HepG2 (cell line): ENCODE measurements around the gene BOD1L1. TPM values are rescaled to one million over a fixed set of nuclear protein-coding genes. Genes with fewer than 3 reads are reported as not detected.

ENCODE experiments used
- ATAC-seq: fragments of 200-7000 bp; cut with Tn5 transposase; 3 replicates; pipeline ENCODE4 v1.9.1; 2020; ENCODE audit warnings: mild to moderate bottlenecking, moderate library complexity
- BruUV-seq: library from RNA; stranded (reverse); fragments of 400-500 nt; replicated peaks from 2 replicates; lab custom pipeline; 2021; lab: Mats Ljungman, UMichigan
- CTCF ChIA-PET: fragments of 300-600 bp; formaldehyde crosslinking; extraction: SDS; loops from one replicate; lab custom pipeline; 2021; ENCODE audit warnings: low total read pairs, inconsistent platforms, low intra/inter-chr PET ratio; lab: Yijun Ruan, JAX
- POLR2A ChIA-PET: fragments of 350-600 bp; sonication (Branson Sonifier 250); formaldehyde crosslinking; loops from one replicate; lab custom pipeline; 2020; ENCODE audit warnings: antibody characterized with exemption, inconsistent platforms; lab: Yijun Ruan, JAX
- DNase-seq: peaks from one replicate; pipeline ENCODE4 v3.0.0-alpha.2; 2015; ENCODE audit warnings: low spot score
- FAIRE-seq: peaks from 3 replicates; lab custom pipeline; 2011; peaks lifted over from hg19 to GRCh38; lab: Jason Lieb, UNC
- H2AFZ ChIP-seq: one replicate; pipeline ENCODE4 v1.6.1; 2011; ENCODE audit warnings: low read length, inconsistent platforms
- H3K27ac ChIP-seq: fragments of 300-600 bp; 3 replicates; pipeline ENCODE4 v1.8.0; 2011; ENCODE audit warnings: mixed run types, mild to moderate bottlenecking, mixed read lengths, low read length, inconsistent platforms; ENCODE audit not compliant: insufficient read depth; ENCODE audit errors: extremely low read length
- H3K27me3 ChIP-seq, 2 experiments: fragments of 200-600 bp in 1 of 2; 2 replicates in 1 of 2; 3 replicates in 1 of 2; pipeline versions ENCODE4 v1.6.0 to v1.8.0; 2011; ENCODE audit warnings: low read length in 2 of 2, mild to moderate bottlenecking in 2 of 2, moderate library complexity in 2 of 2, inconsistent platforms in 1 of 2; ENCODE audit not compliant: insufficient read depth in 2 of 2, control insufficient read depth in 1 of 2
- H3K36me3 ChIP-seq, 2 experiments: fragments of 200-600 bp in 1 of 2; replicated peaks in 1 of 2; 2 replicates in 1 of 2; 3 replicates in 1 of 2; pipeline versions ENCODE4 v1.5.1 to v1.8.0; 2011; ENCODE audit warnings: low read length in 2 of 2, inconsistent platforms in 1 of 2; ENCODE audit not compliant: insufficient read depth in 2 of 2, control insufficient read depth in 1 of 2
- H3K4me1 ChIP-seq: 2 replicates; pipeline ENCODE4 v1.5.1; 2012; ENCODE audit warnings: low read length, inconsistent platforms; ENCODE audit not compliant: insufficient read depth
- H3K4me2 ChIP-seq: 2 replicates; pipeline ENCODE4 v1.6.0; 2011; ENCODE audit warnings: low read depth, low read length, inconsistent platforms
- H3K4me3 ChIP-seq, 3 experiments: fragments of 200-600 bp in 1 of 3; sonication (generic), shearing (Covaris generic) in 1 of 3; replicated peaks in 1 of 3; 2 replicates each; pipeline ENCODE4 v1.5.1; 2011 to 2016; ENCODE audit warnings: low read length in 3 of 3, inconsistent platforms in 2 of 3, low read depth in 2 of 3, mild to moderate bottlenecking in 2 of 3, control low read depth in 1 of 3, mixed read lengths in 1 of 3; ENCODE audit not compliant: insufficient read depth in 1 of 3
- H3K79me2 ChIP-seq: one replicate; pipeline ENCODE4 v1.6.1; 2011; ENCODE audit warnings: low read length, inconsistent platforms; ENCODE audit not compliant: insufficient read depth
- H3K9ac ChIP-seq: 2 replicates; pipeline ENCODE4 v1.6.0; 2011; ENCODE audit warnings: mild to moderate bottlenecking, low read depth, low read length, inconsistent platforms; ENCODE audit not compliant: insufficient read depth
- H3K9me3 ChIP-seq: 2 replicates; pipeline ENCODE4 v1.5.1; 2012; ENCODE audit warnings: mild to moderate bottlenecking, low read length
- H4K20me1 ChIP-seq: 2 replicates; pipeline ENCODE4 v1.6.0; 2011; ENCODE audit warnings: inconsistent platforms, mild to moderate bottlenecking, low read length, moderate library complexity; ENCODE audit not compliant: insufficient read depth
- KLF15 ChIP-seq: sonication (generic); formaldehyde crosslinking; IDR thresholded peaks from 2 replicates; pipeline ENCODE4 v1.8.1; 2023; ENCODE audit warnings: borderline replicate concordance, mild to moderate bottlenecking, inconsistent platforms, missing genetic modification reagents, mixed read lengths
- MAFF ChIP-seq: IDR thresholded peaks from 2 replicates; pipeline ENCODE4 v1.6.1; 2011; ENCODE audit warnings: low read depth, low read length, improper control_type of control experiment
- MAFK ChIP-seq, 2 experiments: IDR thresholded peaks in 1 of 2; conservative IDR thresholded peaks in 1 of 2; 2 replicates each; pipeline ENCODE4 v1.6.1; 2011; ENCODE audit warnings: improper control_type of control experiment in 2 of 2, low read length in 2 of 2
- MED1 ChIP-seq: sonication (generic); formaldehyde crosslinking; IDR thresholded peaks from 2 replicates; pipeline ENCODE4 v1.4.0; 2020; ENCODE audit warnings: missing genetic modification reagents
- POLR2AphosphoS5 ChIP-seq: IDR thresholded peaks from 2 replicates; pipeline ENCODE4 v1.6.1; 2012; ENCODE audit warnings: low read depth, low read length
- SRSF9 ChIP-seq: fragments of 200-400 bp; formaldehyde crosslinking; IDR thresholded peaks from 2 replicates; pipeline ENCODE4 v1.6.1; 2018; ENCODE audit warnings: borderline replicate concordance, mild to moderate bottlenecking, low read depth, low read length; ENCODE audit not compliant: insufficient read depth, poor library complexity, severe bottlenecking
- WGBS: methylation state at CpG from one replicate; pipeline ENCODE4 v1.1.6; 2017; ENCODE audit warnings: low lambda C conversion rate; 5-methylcytosine and 5-hydroxymethylcytosine counted together
- in situ Hi-C: cut with HindIII; loops from 2 replicates; pipeline ENCODE4 v1.10.0; 2017; ENCODE audit warnings: low pct_unique_long_range_greater_than_20kb; ENCODE audit not compliant: extremely low pct_ligation_motif_present
- intact Hi-C: fragments of 100-400 bp; cut with micrococcal nuclease; formaldehyde crosslinking; loops from one replicate; pipeline ENCODE4 v1.10.0; 2022; ENCODE audit not compliant: unreplicated experiment
- polyA plus RNA-seq, 8 experiments: library from polyadenylated mRNA; depleted of rRNA in 3 of 8; stranded (reverse) in 7 of 8; unstranded in 1 of 8; fragments of >200 nt; fragmentation: Illumina TruSeq in 4 of 8; extraction: Trizol in 4 of 8; gene quantifications; 2 replicates each; pipeline versions ENCODE4 v1.2.1 to v1.2.3, GENCODE V29; 2011 to 2016; ENCODE audit warnings: low read depth in 4 of 8, missing spikeins in 1 of 8, mixed read lengths in 1 of 8; ENCODE audit not compliant: insufficient read depth in 1 of 8
- total RNA-seq, 5 experiments: library from RNA; depleted of rRNA; stranded (reverse); fragments of >200 nt; fragmentation: Illumina TruSeq; extraction: Trizol; gene quantifications; 2 replicates each; pipeline ENCODE4 v1.2.3, GENCODE V29; 2016; ENCODE audit warnings: low read depth in 1 of 5
- TF ChIP-seq, protein P1 (sequence below): sonication (generic); formaldehyde crosslinking; IDR thresholded peaks from 2 replicates; pipeline ENCODE4 v1.4.0; 2020; ENCODE audit warnings: missing genetic modification reagents
- TF ChIP-seq, protein P2 (sequence below): sonication (generic); formaldehyde crosslinking; conservative IDR thresholded peaks from 2 replicates; pipeline ENCODE4 v1.4.0; 2020; ENCODE audit warnings: missing genetic modification reagents

Gene BOD1L1
- total and polyA plus RNA-seq, 2 of the 13 experiments (the other 11 are each of a cell fraction or from before 2014, with no cell fraction given): 11.7 to 17.9 TPM

DNA sequence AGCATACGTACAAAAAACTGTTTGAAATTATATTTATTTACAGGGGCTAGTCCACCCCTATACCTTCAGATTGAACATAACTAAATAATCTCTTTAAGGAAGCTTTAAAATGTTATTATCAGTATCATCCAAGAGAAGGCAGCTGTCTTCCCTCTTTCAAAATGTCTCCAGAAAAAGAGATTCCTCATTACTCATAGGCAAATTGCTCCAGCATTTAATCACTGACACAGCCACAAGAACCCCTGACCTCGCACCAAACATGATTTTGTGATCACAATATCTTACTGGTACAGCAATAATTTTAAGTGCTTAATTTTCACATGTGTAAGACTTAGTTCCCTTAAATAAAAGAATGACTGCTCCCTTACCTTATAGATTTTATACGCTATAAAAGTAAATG lies 9.7 kb downstream of the BOD1L1 start:
- Histone ChIP-seq H3K4me3 (no peak overlapping the region), H3K4me2 (no peak overlapping the region), H3K4me1 (no peaks in the 10 kb centered on the region), H4K20me1 (0 out of 2 replicates have a peak, but pooled peaks cover 7% of the 10 kb centered on the region), H3K27me3 (no peaks in the 10 kb centered on the region), H3K27ac (no peak overlapping the region), H3K9me3 (no peaks in the 10 kb centered on the region), H3K9ac (no peak overlapping the region), H2AFZ (no peak overlapping the region), H3K36me3 (peaks cover 7 to 54% of the 10 kb centered on the region in 2 experiments), H3K79me2 (peaks cover 14% of the 10 kb centered on the region)
- TF ChIP-seq KLF15: no peak
- TF ChIP-seq, protein P1, sequence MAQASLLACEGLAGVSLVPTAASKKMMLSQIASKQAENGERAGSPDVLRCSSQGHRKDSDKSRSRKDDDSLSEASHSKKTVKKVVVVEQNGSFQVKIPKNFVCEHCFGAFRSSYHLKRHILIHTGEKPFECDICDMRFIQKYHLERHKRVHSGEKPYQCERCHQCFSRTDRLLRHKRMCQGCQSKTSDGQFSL (CRISPR knock-in tag): no peak
- in situ Hi-C loops: no loop called here
- FAIRE-seq (no peak), DNase-seq (no peak), ATAC-seq (no peak)
- intact Hi-C loops: no loop called here
- 80% methylated on average over 3 of the region's 3 CpGs for WGBS
- CTCF ChIA-PET: no interaction called here
- POLR2A ChIA-PET: interaction anchor here (2.6 kb wide), 1 partner anchor 10 kb away, joined by 8 read pairs; the partner anchor contains the start of gene BOD1L1
- BruUV-seq: no TSS peak

GRCh38 chr4:13616597-13616996 lies 10.9 kb downstream of the BOD1L1 start:
- H3K36me3 ChIP-seq: peaks cover 7 to 66% of the 10 kb centered on the region in 2 experiments
- BruUV-seq: no TSS peak
- DNase-seq (no peak), ATAC-seq (no peak), FAIRE-seq (no peak)
- intact Hi-C loops: no loop called here
- CTCF ChIA-PET: no interaction called here
- H3K9ac ChIP-seq: no peak overlapping the region
- no peaks in the 10 kb centered on the region for H3K4me1 ChIP-seq
- POLR2A ChIA-PET: no interaction called here
- TF ChIP-seq MAFF (peak; percentile 91), POLR2AphosphoS5 (no peak), MAFK (conservative IDR thresholded peaks at IDR 0.05 in 1 of 2, IDR thresholded peaks at IDR 0.05 in 1 of 2; ENCODE audit: low read length in 2 of 2) (peak; percentile 82 to 94), SRSF9 (no peak), MED1 (no peak)
- TF ChIP-seq, protein P2, sequence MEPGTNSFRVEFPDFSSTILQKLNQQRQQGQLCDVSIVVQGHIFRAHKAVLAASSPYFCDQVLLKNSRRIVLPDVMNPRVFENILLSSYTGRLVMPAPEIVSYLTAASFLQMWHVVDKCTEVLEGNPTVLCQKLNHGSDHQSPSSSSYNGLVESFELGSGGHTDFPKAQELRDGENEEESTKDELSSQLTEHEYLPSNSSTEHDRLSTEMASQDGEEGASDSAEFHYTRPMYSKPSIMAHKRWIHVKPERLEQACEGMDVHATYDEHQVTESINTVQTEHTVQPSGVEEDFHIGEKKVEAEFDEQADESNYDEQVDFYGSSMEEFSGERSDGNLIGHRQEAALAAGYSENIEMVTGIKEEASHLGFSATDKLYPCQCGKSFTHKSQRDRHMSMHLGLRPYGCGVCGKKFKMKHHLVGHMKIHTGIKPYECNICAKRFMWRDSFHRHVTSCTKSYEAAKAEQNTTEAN (CRISPR knock-in tag): no peak
- H3K4me3 ChIP-seq: no peak overlapping the region
- no peak overlapping the region for H3K27ac ChIP-seq
- no peak overlapping the region for H2AFZ ChIP-seq
- no peaks in the 10 kb centered on the region for H3K9me3 ChIP-seq
- WGBS: 96% methylated on average over 4 of the region's 4 CpGs
- in situ Hi-C loops: no loop called here
- H3K79me2 ChIP-seq: peaks cover 12% of the 10 kb centered on the region
- no peaks in the 10 kb centered on the region for H3K27me3 ChIP-seq
- 0 out of 2 replicates have a peak, but pooled peaks cover 7% of the 10 kb centered on the region for H4K20me1 ChIP-seq
- no peak overlapping the region for H3K4me2 ChIP-seq
